ENCODE data around the gene INTS11. TPM values are rescaled to one million over a fixed set of nuclear protein-coding genes. Genes with fewer than 3 reads are reported as not detected.
A peak's percentile ranks its signal among the peaks of the same experiment; 100 is the strongest.

INTS11 gene
- total and polyA plus RNA-seq, 2 of the 13 experiments (the other 11 are each of a cell fraction or from before 2014, with no cell fraction given) = 52.8 to 94.8 TPM

DNA sequence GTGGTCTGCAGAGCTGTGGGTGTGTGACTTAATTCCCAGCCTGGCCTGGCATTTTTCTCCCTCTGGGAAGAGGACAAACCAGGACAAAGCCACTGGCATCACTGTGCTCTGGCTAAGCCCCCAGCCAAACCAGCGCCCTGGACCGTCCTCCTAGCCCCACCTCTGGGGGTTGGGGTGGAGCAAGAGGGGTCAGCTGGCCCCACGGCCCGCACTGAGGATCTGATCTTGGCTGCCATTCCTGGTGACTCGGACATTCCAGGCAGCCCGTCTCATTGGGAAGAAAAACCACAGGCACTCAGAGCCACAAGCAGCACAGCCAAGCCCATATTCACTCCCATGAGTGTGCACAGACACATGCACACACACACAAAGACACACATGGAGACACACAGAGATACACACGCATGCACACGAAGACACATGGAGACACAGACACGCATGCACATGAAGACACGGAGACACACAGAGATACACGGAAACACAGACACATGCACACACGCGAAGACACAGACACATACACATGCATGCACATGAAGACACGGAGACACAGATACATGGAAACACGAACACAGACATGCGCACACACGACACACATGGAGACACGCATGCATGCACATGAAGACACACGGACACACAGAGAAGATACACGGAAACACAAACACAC lies 36.2 kb upstream of the INTS11 start (continued):
- TF ChIP-seq, protein P1, sequence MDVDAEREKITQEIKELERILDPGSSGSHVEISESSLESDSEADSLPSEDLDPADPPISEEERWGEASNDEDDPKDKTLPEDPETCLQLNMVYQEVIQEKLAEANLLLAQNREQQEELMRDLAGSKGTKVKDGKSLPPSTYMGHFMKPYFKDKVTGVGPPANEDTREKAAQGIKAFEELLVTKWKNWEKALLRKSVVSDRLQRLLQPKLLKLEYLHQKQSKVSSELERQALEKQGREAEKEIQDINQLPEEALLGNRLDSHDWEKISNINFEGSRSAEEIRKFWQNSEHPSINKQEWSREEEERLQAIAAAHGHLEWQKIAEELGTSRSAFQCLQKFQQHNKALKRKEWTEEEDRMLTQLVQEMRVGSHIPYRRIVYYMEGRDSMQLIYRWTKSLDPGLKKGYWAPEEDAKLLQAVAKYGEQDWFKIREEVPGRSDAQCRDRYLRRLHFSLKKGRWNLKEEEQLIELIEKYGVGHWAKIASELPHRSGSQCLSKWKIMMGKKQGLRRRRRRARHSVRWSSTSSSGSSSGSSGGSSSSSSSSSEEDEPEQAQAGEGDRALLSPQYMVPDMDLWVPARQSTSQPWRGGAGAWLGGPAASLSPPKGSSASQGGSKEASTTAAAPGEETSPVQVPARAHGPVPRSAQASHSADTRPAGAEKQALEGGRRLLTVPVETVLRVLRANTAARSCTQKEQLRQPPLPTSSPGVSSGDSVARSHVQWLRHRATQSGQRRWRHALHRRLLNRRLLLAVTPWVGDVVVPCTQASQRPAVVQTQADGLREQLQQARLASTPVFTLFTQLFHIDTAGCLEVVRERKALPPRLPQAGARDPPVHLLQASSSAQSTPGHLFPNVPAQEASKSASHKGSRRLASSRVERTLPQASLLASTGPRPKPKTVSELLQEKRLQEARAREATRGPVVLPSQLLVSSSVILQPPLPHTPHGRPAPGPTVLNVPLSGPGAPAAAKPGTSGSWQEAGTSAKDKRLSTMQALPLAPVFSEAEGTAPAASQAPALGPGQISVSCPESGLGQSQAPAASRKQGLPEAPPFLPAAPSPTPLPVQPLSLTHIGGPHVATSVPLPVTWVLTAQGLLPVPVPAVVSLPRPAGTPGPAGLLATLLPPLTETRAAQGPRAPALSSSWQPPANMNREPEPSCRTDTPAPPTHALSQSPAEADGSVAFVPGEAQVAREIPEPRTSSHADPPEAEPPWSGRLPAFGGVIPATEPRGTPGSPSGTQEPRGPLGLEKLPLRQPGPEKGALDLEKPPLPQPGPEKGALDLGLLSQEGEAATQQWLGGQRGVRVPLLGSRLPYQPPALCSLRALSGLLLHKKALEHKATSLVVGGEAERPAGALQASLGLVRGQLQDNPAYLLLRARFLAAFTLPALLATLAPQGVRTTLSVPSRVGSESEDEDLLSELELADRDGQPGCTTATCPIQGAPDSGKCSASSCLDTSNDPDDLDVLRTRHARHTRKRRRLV (CRISPR knock-in tag; IDR thresholded peaks at IDR 0.05) = no peak
- TF ChIP-seq RXRA (CRISPR knock-in tag; IDR thresholded peaks at IDR 0.05) = no peak
- TF ChIP-seq, protein P2, sequence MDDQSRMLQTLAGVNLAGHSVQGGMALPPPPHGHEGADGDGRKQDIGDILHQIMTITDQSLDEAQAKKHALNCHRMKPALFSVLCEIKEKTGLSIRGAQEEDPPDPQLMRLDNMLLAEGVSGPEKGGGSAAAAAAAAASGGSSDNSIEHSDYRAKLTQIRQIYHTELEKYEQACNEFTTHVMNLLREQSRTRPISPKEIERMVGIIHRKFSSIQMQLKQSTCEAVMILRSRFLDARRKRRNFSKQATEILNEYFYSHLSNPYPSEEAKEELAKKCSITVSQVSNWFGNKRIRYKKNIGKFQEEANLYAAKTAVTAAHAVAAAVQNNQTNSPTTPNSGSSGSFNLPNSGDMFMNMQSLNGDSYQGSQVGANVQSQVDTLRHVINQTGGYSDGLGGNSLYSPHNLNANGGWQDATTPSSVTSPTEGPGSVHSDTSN (CRISPR knock-in tag; IDR thresholded peaks at IDR 0.05; ENCODE audit: borderline replicate concordance) = no peak
- TF ChIP-seq NFIC (IDR thresholded peaks at IDR 0.05; ENCODE audit: low read length) = no peak
- TF ChIP-seq ZNF468 (CRISPR knock-in tag; IDR thresholded peaks at IDR 0.05) = 0 out of 2 replicates have a peak, but pooled peaks have one; percentile 66
- TF ChIP-seq ZFP36L2 (CRISPR knock-in tag; IDR thresholded peaks at IDR 0.05) = no peak
- TF ChIP-seq, protein P3, sequence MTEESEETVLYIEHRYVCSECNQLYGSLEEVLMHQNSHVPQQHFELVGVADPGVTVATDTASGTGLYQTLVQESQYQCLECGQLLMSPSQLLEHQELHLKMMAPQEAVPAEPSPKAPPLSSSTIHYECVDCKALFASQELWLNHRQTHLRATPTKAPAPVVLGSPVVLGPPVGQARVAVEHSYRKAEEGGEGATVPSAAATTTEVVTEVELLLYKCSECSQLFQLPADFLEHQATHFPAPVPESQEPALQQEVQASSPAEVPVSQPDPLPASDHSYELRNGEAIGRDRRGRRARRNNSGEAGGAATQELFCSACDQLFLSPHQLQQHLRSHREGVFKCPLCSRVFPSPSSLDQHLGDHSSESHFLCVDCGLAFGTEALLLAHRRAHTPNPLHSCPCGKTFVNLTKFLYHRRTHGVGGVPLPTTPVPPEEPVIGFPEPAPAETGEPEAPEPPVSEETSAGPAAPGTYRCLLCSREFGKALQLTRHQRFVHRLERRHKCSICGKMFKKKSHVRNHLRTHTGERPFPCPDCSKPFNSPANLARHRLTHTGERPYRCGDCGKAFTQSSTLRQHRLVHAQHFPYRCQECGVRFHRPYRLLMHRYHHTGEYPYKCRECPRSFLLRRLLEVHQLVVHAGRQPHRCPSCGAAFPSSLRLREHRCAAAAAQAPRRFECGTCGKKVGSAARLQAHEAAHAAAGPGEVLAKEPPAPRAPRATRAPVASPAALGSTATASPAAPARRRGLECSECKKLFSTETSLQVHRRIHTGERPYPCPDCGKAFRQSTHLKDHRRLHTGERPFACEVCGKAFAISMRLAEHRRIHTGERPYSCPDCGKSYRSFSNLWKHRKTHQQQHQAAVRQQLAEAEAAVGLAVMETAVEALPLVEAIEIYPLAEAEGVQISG (CRISPR knock-in tag; IDR thresholded peaks at IDR 0.05) = 0 out of 2 replicates have a peak, but pooled peaks have one; percentile 22
- no peak for TF ChIP-seq PTBP1 (IDR thresholded peaks at IDR 0.05; ENCODE audit: low read depth, low read length, poor library complexity, severe bottlenecking)
- TF ChIP-seq, protein P4, sequence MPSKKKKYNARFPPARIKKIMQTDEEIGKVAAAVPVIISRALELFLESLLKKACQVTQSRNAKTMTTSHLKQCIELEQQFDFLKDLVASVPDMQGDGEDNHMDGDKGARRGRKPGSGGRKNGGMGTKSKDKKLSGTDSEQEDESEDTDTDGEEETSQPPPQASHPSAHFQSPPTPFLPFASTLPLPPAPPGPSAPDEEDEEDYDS (CRISPR knock-in tag; IDR thresholded peaks at IDR 0.05) = 0 out of 2 replicates have a peak, but pooled peaks have one; percentile 0
- no peak for TF ChIP-seq RFX3 (CRISPR knock-in tag; IDR thresholded peaks at IDR 0.05)
- no peak for TF ChIP-seq ZNF792 (CRISPR knock-in tag; IDR thresholded peaks at IDR 0.05)
- no peak for TF ChIP-seq CC2D1A (CRISPR knock-in tag; IDR thresholded peaks at IDR 0.05)
- no peak for TF ChIP-seq FOXC1 (CRISPR knock-in tag; IDR thresholded peaks at IDR 0.05; ENCODE audit: borderline replicate concordance)
- TF ChIP-seq ZFAT (CRISPR knock-in tag; conservative IDR thresholded peaks at IDR 0.05) = no peak
- no peak for TF ChIP-seq NR2F1 (CRISPR knock-in tag; IDR thresholded peaks at IDR 0.05)
